Ovary (tissue), 9 donors: ENCODE results near the gene EXOSC7. TPM values are rescaled to one million over a fixed set of nuclear protein-coding genes. Genes with fewer than 3 reads are reported as not detected.

Experiments
- DNase-seq, 5 donors: peaks; one replicate each; pipeline ENCODE4 v3.0.0-alpha.2; 2019 to 2020
- H3K27ac ChIP-seq, 2 donors: fragments of 200-600 bp; one replicate each; pipeline versions ENCODE4 v1.5.1 to v1.8.0; 2019 to 2022
- H3K27me3 ChIP-seq: fragments of 200-600 bp; one replicate; pipeline ENCODE4 v1.8.0; 2022
- H3K36me3 ChIP-seq: fragments of 200-600 bp; sonication (generic); one replicate; pipeline ENCODE4 v1.5.1; 2019
- H3K4me1 ChIP-seq: one replicate; pipeline ENCODE4 v1.8.1; 2013; ENCODE audit warnings: mild to moderate bottlenecking, moderate library complexity; ENCODE audit not compliant: insufficient read depth
- H3K4me3 ChIP-seq: fragments of 200-600 bp; sonication (generic); one replicate; pipeline ENCODE4 v1.5.1; 2017
- H3K9me3 ChIP-seq, 2 donors: fragments of 200-600 bp in 1 of 2; sonication (generic) in 1 of 2; one replicate each; pipeline versions ENCODE4 v1.5.1 to v1.8.1; 2013 to 2019; ENCODE audit warnings: mild to moderate bottlenecking in 1 of 2, moderate library complexity in 1 of 2
- CTCF ChIP-seq, 3 donors: fragments of 450-650 bp in 2 of 3; fragments of 200-600 bp in 1 of 3; IDR thresholded peaks; one replicate each; pipeline versions ENCODE4 v1.5.1 to v1.8.0; 2016 to 2022; ENCODE audit warnings: antibody characterized with exemption in 3 of 3, mild to moderate bottlenecking in 1 of 3
- EP300 ChIP-seq: sonication (generic); formaldehyde crosslinking; IDR thresholded peaks from one replicate; pipeline ENCODE4 v1.6.1; 2017; ENCODE audit warnings: antibody characterized with exemption
- POLR2A ChIP-seq: fragments of 450-650 bp; IDR thresholded peaks from one replicate; pipeline ENCODE4 v1.6.1; 2017; ENCODE audit warnings: antibody characterized with exemption, mild to moderate bottlenecking, moderate library complexity
- WGBS, 3 donors: extraction: QIAGEN DNeasy Blood & Tissue Kit in 1 of 3; methylation state at CpG; one replicate each; pipeline versions ENCODE4 v1.1.5 to v1.1.7; 2013 to 2017; 5-methylcytosine and 5-hydroxymethylcytosine counted together
- intact Hi-C, 4 donors: fragments of 100-400 bp; cut with DNase I; formaldehyde crosslinking; loops; one replicate each; pipeline versions ENCODE4 v1.11.0 to v1.15.1; 2022 to 2023
- polyA plus RNA-seq, 2 donors: library from polyadenylated mRNA; stranded (reverse); fragments of 200-250 nt in 1 of 2; fragments of 350-450 nt in 1 of 2; fragmentation: Illumina TruSeq in 1 of 2; extraction: RNeasy Lipid Tissue Mini Kit (QIAGEN cat#74804) in 1 of 2; gene quantifications; one replicate each; pipeline ENCODE4 v1.2.3, GENCODE V29; 2013 to 2014
- total RNA-seq, 7 donors: library from RNA; depleted of rRNA in 2 of 7; stranded (reverse); fragments of >200 nt in 2 of 7; fragmentation: NEBNext Ultra II Directional in 3 of 7; extraction: Animal tissue kit (Norgen Biotek cat#: 25700) in 3 of 7; gene quantifications; one replicate each; pipeline versions ENCODE4 v1.1.0 to v1.2.4, GENCODE V29; 2016 to 2023
- donor health status: DM: no; HTN: no; CAD: no; lungs with moderate emphysema.
- donor health status: DM: no; HTN: no; CAD: no.
- donor health status: Bipolar disorder and iron deficiency.
- donor health status: DM: yes; HTN: yes; CAD: no.
- donor health status: DM: no; HTN: no; CAD: no.
- donor health status: DM: yes; HTN: yes; CAD: no.

EXOSC7 gene
- total and polyA plus RNA-seq, 9 donors = 28.3 to 39.3 (median 35.4) TPM

GRCh38 chr3:45002139-45002660, 26.2 kb downstream of the EXOSC7 start:
- Histone ChIP-seq H3K4me1 (peaks cover 4% of the 10 kb centered on the region), H3K4me3 (no peak overlapping the region), H3K27me3 (no peaks in the 10 kb centered on the region), H3K36me3 (no peaks in the 10 kb centered on the region), H3K9me3 (no peaks in the 10 kb centered on the region), H3K27ac (no peak overlapping the region)
- WGBS, 3 donors = 87 to 89% (median 87%) methylated on average over 2 of the region's 2 CpGs
- intact Hi-C loops = no loop called here
- DNase-seq = no peak
- TF ChIP-seq POLR2A (no peak), EP300 (no peak), CTCF (IDR thresholded peaks at IDR 0.05) (no peak)

GRCh38 chr3:45002720-45003119, 26.7 kb downstream of the EXOSC7 start:
- no peak for TF ChIP-seq POLR2A
- no peak for TF ChIP-seq CTCF (IDR thresholded peaks at IDR 0.05)
- TF ChIP-seq EP300 = no peak
- Histone ChIP-seq H3K9me3 (no peaks in the 10 kb centered on the region), H3K27me3 (no peaks in the 10 kb centered on the region), H3K36me3 (no peaks in the 10 kb centered on the region), H3K27ac (no peak overlapping the region), H3K4me3 (no peak overlapping the region), H3K4me1 (peaks cover 6% of the 10 kb centered on the region)
- DNase-seq = no peak
- intact Hi-C loops = no loop called here
- WGBS, 3 donors = 87 to 96% (median 89%) methylated on average over 3 of the region's 3 CpGs

GRCh38 chr3:45003406-45003805, 27.4 kb downstream of the EXOSC7 start:
- no peak for TF ChIP-seq CTCF (IDR thresholded peaks at IDR 0.05)
- TF ChIP-seq POLR2A = no peak
- no peak for TF ChIP-seq EP300
- no peaks in the 10 kb centered on the region for H3K36me3 ChIP-seq
- no peak for DNase-seq
- H3K27ac ChIP-seq = no peak overlapping the region
- H3K4me1 ChIP-seq = peaks cover 6% of the 10 kb centered on the region
- no peak overlapping the region for H3K4me3 ChIP-seq
- H3K9me3 ChIP-seq = no peaks in the 10 kb centered on the region
- intact Hi-C loops = no loop called here
- H3K27me3 ChIP-seq = no peaks in the 10 kb centered on the region

- peaks cover 6% of the 10 kb centered on the region for H3K4me1 ChIP-seq
- no peaks in the 10 kb centered on the region for H3K9me3 ChIP-seq
- no peak overlapping the region for H3K27ac ChIP-seq
- intact Hi-C loops = no loop called here
- 85 to 91% (median 85%) methylated on average over 2 of the region's 2 CpGs for WGBS, 3 donors
- TF ChIP-seq POLR2A = no peak
- no peak for TF ChIP-seq EP300
- no peak for TF ChIP-seq CTCF (IDR thresholded peaks at IDR 0.05)
- no peak for DNase-seq
- H3K36me3 ChIP-seq = no peaks in the 10 kb centered on the region
- H3K27me3 ChIP-seq = no peaks in the 10 kb centered on the region
- no peak overlapping the region for H3K4me3 ChIP-seq
Measured at GRCh38 chr3:45003859-45004258, 27.8 kb downstream of the EXOSC7 start.

- H3K27ac ChIP-seq = no peak overlapping the region
- no peaks in the 10 kb centered on the region for H3K27me3 ChIP-seq
- intact Hi-C loops = no loop called here
- H3K9me3 ChIP-seq = no peaks in the 10 kb centered on the region
- H3K36me3 ChIP-seq = no peaks in the 10 kb centered on the region
- no peak for DNase-seq
- 63 to 81% (median 66%) methylated on average over 8 of the region's 8 CpGs for WGBS, 3 donors
- peaks cover 15% of the 10 kb centered on the region for H3K4me1 ChIP-seq
- H3K4me3 ChIP-seq = no peak overlapping the region
- TF ChIP-seq POLR2A (no peak), CTCF (IDR thresholded peaks at IDR 0.05) (no peak), EP300 (no peak)
Measured at GRCh38 chr3:45007091-45007490, 31.0 kb downstream of the EXOSC7 start.
